Activated gamma-delta T cell treated with anti-CD3 and anti-CD28 coated beads, Interleukin-2, amount 50 U/mL, for 16 hours (primary cell): Measurements from ENCODE around the gene OR6K3.
"Not testable (repeated sequence)": the region's sequence is repeated elsewhere in the genome, so short reads cannot be mapped to it uniquely, and the experiment has no call there.

Source experiments
- DNase-seq: peaks from one replicate; pipeline ENCODE4 v3.0.0-alpha.2; 2020; ENCODE audit warnings: low read depth

OR6K3 gene

GRCh38 chr1:158720620-158721019, at the start of gene OR6K3:
Gene OR6K3 (minus strand): TSS chr1:158720720. CDS start chr1:158718115, 2,605 bp downstream.
- DNase-seq: no peak

- no peak for DNase-seq
These were observed 33.9 kb upstream of the OR6K3 start, which contains the start of gene OR6K6 for GRCh38 chr1:158754420-158754819. Gene OR6K6 (plus strand): TSS chr1:158754720. CDS start chr1:158754888, 168 bp downstream.

GRCh38 chr1:158752155-158752712, 31.7 kb upstream of the OR6K3 start:
- no peak for DNase-seq

GRCh38 chr1:158735848-158736247, 15.3 kb upstream of the OR6K3 start:
- DNase-seq: no peak

GRCh38 chr1:158732524-158732923, 12.0 kb upstream of the OR6K3 start:
- no peak for DNase-seq

GRCh38 chr1:158731707-158732106, 11.2 kb upstream of the OR6K3 start:
- DNase-seq: no peak

GRCh38 chr1:158730453-158730852, 9.9 kb upstream of the OR6K3 start:
- no peak for DNase-seq

- no peak for DNase-seq
These were observed 8.1 kb upstream of the OR6K3 start for GRCh38 chr1:158728510-158729225.

GRCh38 chr1:158724442-158724841, 3.9 kb upstream of the OR6K3 start:
- no peak for DNase-seq

GRCh38 chr1:158719664-158720063, 856 bp downstream of the OR6K3 start:
- DNase-seq: no peak

GRCh38 chr1:158717344-158717743, 3.2 kb downstream of the OR6K3 start:
- DNase-seq: no peak

GRCh38 chr1:158716335-158716734, 4.2 kb downstream of the OR6K3 start:
- DNase-seq: no peak

GRCh38 chr1:158714754-158715153, 5.8 kb downstream of the OR6K3 start:
- DNase-seq: no peak

GRCh38 chr1:158711098-158711497, 9.4 kb downstream of the OR6K3 start:
- no peak for DNase-seq

- no peak for DNase-seq
These were observed 14.4 kb downstream of the OR6K3 start for GRCh38 chr1:158706096-158706495.

- no peak for DNase-seq
These were observed 20.0 kb downstream of the OR6K3 start, which contains the start of gene OR6K2 for GRCh38 chr1:158700552-158700951. Gene OR6K2 (minus strand): TSS chr1:158700652. CDS start chr1:158700652, 0 bp downstream.

GRCh38 chr1:158694596-158694995, 25.9 kb downstream of the OR6K3 start:
- no peak for DNase-seq

GRCh38 chr1:158692356-158692755, 28.2 kb downstream of the OR6K3 start:
- no peak for DNase-seq

- no peak for DNase-seq
These were observed 28.6 kb downstream of the OR6K3 start for GRCh38 chr1:158691907-158692306.

GRCh38 chr1:158691149-158691548, 29.4 kb downstream of the OR6K3 start:
- DNase-seq: not testable (repeated sequence)

- DNase-seq: no peak
These were observed 30.6 kb downstream of the OR6K3 start for GRCh38 chr1:158689875-158690274.

GRCh38 chr1:158689110-158689509, 31.4 kb downstream of the OR6K3 start:
- no peak for DNase-seq

- DNase-seq: not testable (repeated sequence)
These were observed 32.2 kb downstream of the OR6K3 start for GRCh38 chr1:158688343-158688742.

- no peak for DNase-seq
These were observed 33.5 kb downstream of the OR6K3 start for GRCh38 chr1:158687037-158687436.
